ENCODE results near the gene UBA1.

Gene UBA1

GRCh38 chrX:47187106-47187677, 6.4 kb upstream of the UBA1 start:
- no peak for DNase-seq (ENCODE audit: low spot score)

GRCh38 chrX:47189906-47190305, 3.7 kb upstream of the UBA1 start:
- DNase-seq (ENCODE audit: low spot score) = no peak

- DNase-seq (ENCODE audit: low spot score) = peak; percentile 86
Measured at GRCh38 chrX:47190445-47191269, 3.0 kb upstream of the UBA1 start.

GRCh38 chrX:47191331-47191730, 2.3 kb upstream of the UBA1 start:
- peak; percentile 70 for DNase-seq (ENCODE audit: low spot score)

- DNase-seq (ENCODE audit: low spot score) = no peak
Measured at GRCh38 chrX:47191806-47192401, 1.7 kb upstream of the UBA1 start.

GRCh38 chrX:47194194-47194787, 662 bp downstream of the UBA1 start:
- DNase-seq (ENCODE audit: low spot score) = no peak

- no peak for DNase-seq (ENCODE audit: low spot score)
Measured at GRCh38 chrX:47196098-47196497, 2.5 kb downstream of the UBA1 start.

GRCh38 chrX:47197526-47197925, 3.9 kb downstream of the UBA1 start:
- no peak for DNase-seq (ENCODE audit: low spot score)

- no peak for DNase-seq (ENCODE audit: low spot score)
Measured at GRCh38 chrX:47198026-47198686, 4.5 kb downstream of the UBA1 start.

GRCh38 chrX:47198687-47199080, 5.1 kb downstream of the UBA1 start:
- DNase-seq (ENCODE audit: low spot score) = no peak

- no peak for DNase-seq (ENCODE audit: low spot score)
Measured at GRCh38 chrX:47199286-47199685, 5.7 kb downstream of the UBA1 start.

GRCh38 chrX:47200385-47201150, 6.9 kb downstream of the UBA1 start:
- DNase-seq (ENCODE audit: low spot score) = no peak

GRCh38 chrX:47201345-47201944, 7.8 kb downstream of the UBA1 start:
- DNase-seq (ENCODE audit: low spot score) = no peak

GRCh38 chrX:47202316-47202715, 8.7 kb downstream of the UBA1 start:
- DNase-seq (ENCODE audit: low spot score) = no peak

GRCh38 chrX:47202877-47203276, 9.2 kb downstream of the UBA1 start:
- no peak for DNase-seq (ENCODE audit: low spot score)

GRCh38 chrX:47204970-47205369, 11.3 kb downstream of the UBA1 start:
- no peak for DNase-seq (ENCODE audit: low spot score)

GRCh38 chrX:47206316-47206715, 12.7 kb downstream of the UBA1 start:
- DNase-seq (ENCODE audit: low spot score) = no peak

- DNase-seq (ENCODE audit: low spot score) = no peak
Measured at GRCh38 chrX:47208108-47208507, 14.5 kb downstream of the UBA1 start.

- DNase-seq (ENCODE audit: low spot score) = no peak
Measured at GRCh38 chrX:47209508-47210238, 16.0 kb downstream of the UBA1 start.

- no peak for DNase-seq (ENCODE audit: low spot score)
Measured at GRCh38 chrX:47210661-47211425, 17.2 kb downstream of the UBA1 start.

All from CD4-positive, alpha-beta T cell treated with Interleukin-2 at 100 ng/mL for 4 hours (primary cell).